ENCODE data around the gene NDUFA11.
"Not testable (repeated sequence)": the region's sequence is repeated elsewhere in the genome, so short reads cannot be mapped to it uniquely, and the experiment has no call there.

NDUFA11 gene

DNA sequence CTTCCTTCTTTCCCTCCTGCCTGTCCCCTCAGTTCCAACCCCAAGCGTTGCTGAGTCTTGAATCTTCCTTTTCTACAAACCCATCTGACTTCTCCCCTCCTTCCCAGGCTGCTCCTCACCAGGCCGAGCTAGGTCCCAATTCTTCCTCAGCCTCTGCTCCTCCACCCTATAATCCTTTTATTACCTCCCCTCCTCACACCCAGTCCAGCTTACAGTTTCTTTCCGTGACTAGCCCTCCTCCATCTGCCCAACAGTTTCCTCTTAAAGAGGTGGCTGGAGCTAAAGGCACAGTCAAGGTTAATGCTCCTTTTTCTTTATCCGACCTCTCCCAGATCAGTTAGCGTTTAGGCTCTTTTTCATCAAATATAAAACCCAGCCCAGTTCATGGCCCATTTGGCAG is 55.0 kb downstream of the NDUFA11 start:
- H3K36me3 Mint-ChIP-seq; H3K27ac Mint-ChIP-seq; H3K9me3 Mint-ChIP-seq (ENCODE audit: low read depth); H3K4me1 Mint-ChIP-seq (ENCODE audit: low read depth); H3K4me3 Mint-ChIP-seq; H3K27me3 Mint-ChIP-seq: not testable (repeated sequence)

GRCh38 chr19:5847846-5848245 is 55.7 kb downstream of the NDUFA11 start:
- H3K27ac Mint-ChIP-seq; H3K9me3 Mint-ChIP-seq (ENCODE audit: low read depth); H3K27me3 Mint-ChIP-seq; H3K4me1 Mint-ChIP-seq (ENCODE audit: low read depth); H3K36me3 Mint-ChIP-seq; H3K4me3 Mint-ChIP-seq: not testable (repeated sequence)
